Liver (tissue), 9 donors: Measurements from ENCODE around the gene NPEPL1. TPM values are rescaled to one million over a fixed set of nuclear protein-coding genes. Genes with fewer than 3 reads are reported as not detected.

ENCODE experiments used
- DNase-seq: peaks from one replicate; pipeline ENCODE4 v3.0.0-alpha.2; 2017; ENCODE audit warnings: low spot score
- H3K27ac ChIP-seq, 2 donors: one replicate each; pipeline ENCODE4 v1.7.0; 2013; ENCODE audit warnings: inconsistent platforms in 2 of 2, low read length in 2 of 2, control low read depth in 1 of 2, low read depth in 1 of 2, mild to moderate bottlenecking in 1 of 2
- H3K27me3 ChIP-seq, 4 donors: one replicate each; pipeline versions ENCODE4 v1.6.1 to v1.7.0; 2013; ENCODE audit warnings: low read length in 3 of 4, inconsistent platforms in 1 of 4, mild to moderate bottlenecking in 1 of 4, moderate library complexity in 1 of 4; ENCODE audit not compliant: control insufficient read depth in 4 of 4, insufficient read depth in 4 of 4
- H3K36me3 ChIP-seq, 4 donors: one replicate each; pipeline versions ENCODE4 v1.6.1 to v1.7.0; 2013; ENCODE audit warnings: low read length in 3 of 4, mild to moderate bottlenecking in 3 of 4, low read depth in 1 of 4, moderate library complexity in 1 of 4; ENCODE audit not compliant: control insufficient read depth in 4 of 4, insufficient read depth in 3 of 4
- H3K4me1 ChIP-seq, 4 donors: one replicate each; pipeline versions ENCODE4 v1.6.1 to v1.7.0; 2013; ENCODE audit warnings: low read length in 3 of 4, mild to moderate bottlenecking in 3 of 4, moderate library complexity in 1 of 4; ENCODE audit not compliant: control insufficient read depth in 4 of 4, insufficient read depth in 4 of 4
- H3K4me3 ChIP-seq, 3 donors: one replicate each; pipeline versions ENCODE4 v1.6.1 to v1.7.0; 2013; ENCODE audit warnings: low read length in 3 of 3, control low read depth in 1 of 3, low read depth in 1 of 3, mild to moderate bottlenecking in 1 of 3
- H3K9ac ChIP-seq, 2 donors: one replicate each; pipeline ENCODE4 v1.7.0; 2013; ENCODE audit warnings: low read length in 2 of 2, mild to moderate bottlenecking in 2 of 2, moderate library complexity in 2 of 2, control low read depth in 1 of 2, low read depth in 1 of 2
- H3K9me3 ChIP-seq, 4 donors: one replicate each; pipeline versions ENCODE4 v1.6.1 to v1.7.0; 2013; ENCODE audit warnings: low read length in 3 of 4; ENCODE audit not compliant: control insufficient read depth in 4 of 4
- CTCF ChIP-seq: fragments of 150-350 bp; IDR thresholded peaks from 2 replicates; pipeline ENCODE4 v1.5.1; 2017; ENCODE audit warnings: improper control_type of control experiment, low read depth, low read length; ENCODE audit not compliant: missing input control
- EGR1 ChIP-seq, 2 donors: IDR thresholded peaks; 2 replicates each; pipeline ENCODE4 v1.6.1; 2016 to 2018; ENCODE audit warnings: antibody characterized with exemption in 2 of 2, low read depth in 2 of 2
- FOXA1 ChIP-seq: IDR thresholded peaks from 2 replicates; pipeline ENCODE4 v1.6.1; 2016; ENCODE audit warnings: antibody characterized with exemption
- FOXA2 ChIP-seq: IDR thresholded peaks from 2 replicates; pipeline ENCODE4 v1.6.1; 2016; ENCODE audit warnings: antibody characterized with exemption
- GABPA ChIP-seq, 2 donors: IDR thresholded peaks in 1 of 2; conservative IDR thresholded peaks in 1 of 2; 2 replicates each; pipeline ENCODE4 v1.6.1; 2016; ENCODE audit warnings: antibody characterized with exemption in 2 of 2, mild to moderate bottlenecking in 1 of 2, moderate library complexity in 1 of 2
- HNF4A ChIP-seq, 2 donors: conservative IDR thresholded peaks; 2 replicates each; pipeline ENCODE4 v1.6.1; 2016; ENCODE audit warnings: antibody characterized with exemption in 2 of 2, mild to moderate bottlenecking in 2 of 2
- HNF4G ChIP-seq: IDR thresholded peaks from 2 replicates; pipeline ENCODE4 v1.6.1; 2016; ENCODE audit warnings: antibody characterized with exemption
- JUND ChIP-seq, 2 donors: IDR thresholded peaks; 2 replicates each; pipeline ENCODE4 v1.6.1; 2016; ENCODE audit warnings: antibody characterized with exemption in 2 of 2
- NR2F2 ChIP-seq: IDR thresholded peaks from 2 replicates; pipeline ENCODE4 v1.6.1; 2016; ENCODE audit warnings: antibody characterized with exemption
- RAD21 ChIP-seq, 2 donors: IDR thresholded peaks; 2 replicates each; pipeline ENCODE4 v1.6.1; 2016; ENCODE audit warnings: antibody characterized with exemption in 2 of 2, mild to moderate bottlenecking in 2 of 2
- RXRA ChIP-seq, 2 donors: IDR thresholded peaks; 2 replicates each; pipeline ENCODE4 v1.6.1; 2017 to 2018; ENCODE audit warnings: antibody characterized with exemption in 2 of 2, mild to moderate bottlenecking in 1 of 2
- SP1 ChIP-seq: IDR thresholded peaks from 2 replicates; pipeline ENCODE4 v1.6.1; 2018; ENCODE audit warnings: antibody characterized with exemption, mild to moderate bottlenecking
- TAF1 ChIP-seq: conservative IDR thresholded peaks from 2 replicates; pipeline ENCODE4 v1.6.1; 2016; ENCODE audit warnings: antibody characterized with exemption, mild to moderate bottlenecking
- YY1 ChIP-seq: IDR thresholded peaks from 2 replicates; pipeline ENCODE4 v1.6.1; 2016; ENCODE audit warnings: antibody characterized with exemption, mild to moderate bottlenecking
- ZBTB33 ChIP-seq: IDR thresholded peaks from 2 replicates; pipeline ENCODE4 v1.6.1; 2016; ENCODE audit warnings: antibody characterized with exemption
- WGBS: extraction: QIAGEN DNeasy Blood & Tissue Kit; methylation state at CpG from one replicate; pipeline ENCODE4 v1.1.7; 2013; 5-methylcytosine and 5-hydroxymethylcytosine counted together
- polyA plus RNA-seq, 2 donors: library from polyadenylated mRNA; stranded (reverse) in 1 of 2; unstranded in 1 of 2; fragments of 200-250 nt in 1 of 2; fragments of >200 nt in 1 of 2; fragmentation: Nextera tagmentation in 1 of 2; extraction: Ambion mirVana in 1 of 2; gene quantifications; one replicate each; pipeline versions ENCODE4 v1.2.1 to v1.2.3, GENCODE V29; 2013 to 2015
- total RNA-seq, 2 donors: library from RNA; depleted of rRNA; stranded (reverse); fragments of >200 nt; gene quantifications; one replicate each; pipeline ENCODE4 v1.2.3, GENCODE V29; 2014
- TF ChIP-seq, protein P1 (sequence below): IDR thresholded peaks from 2 replicates; pipeline ENCODE4 v1.6.1; 2016; ENCODE audit warnings: antibody characterized with exemption
- TF ChIP-seq, protein P2 (sequence below): IDR thresholded peaks from 2 replicates; pipeline ENCODE4 v1.6.1; 2016; ENCODE audit warnings: antibody characterized with exemption, mild to moderate bottlenecking
- TF ChIP-seq, protein P3 (sequence below): IDR thresholded peaks from 2 replicates; pipeline ENCODE4 v1.6.1; 2016; ENCODE audit warnings: antibody characterized with exemption
- donor health status: healthy.
- donor health status: healthy.
- donor health status: healthy.
- donor health status: healthy.
- donor health status: healthy.

The NPEPL1 gene
- total and polyA plus RNA-seq, 4 donors = 8.0 to 13.3 (median 10.9) TPM

- WGBS = 92% methylated on average over 21 of the region's 21 CpGs
- H3K9ac ChIP-seq = no peak overlapping the region
- TF ChIP-seq RXRA (IDR thresholded peaks at IDR 0.05) (no peak), CTCF (no peak)
- H3K4me1 ChIP-seq = no peaks in the 10 kb centered on the region
- peak; percentile 33 for DNase-seq
- H3K9me3 ChIP-seq = no peaks in the 10 kb centered on the region
- H3K27ac ChIP-seq = no peak overlapping the region
- peaks cover 2 to 4% (median 2%) of the 10 kb centered on the region in 4 donors for H3K36me3 ChIP-seq
- H3K4me3 ChIP-seq = no peak overlapping the region
- no peaks in the 10 kb centered on the region for H3K27me3 ChIP-seq
Observed at GRCh38 chr20:58711266-58712051, 18.9 kb downstream of the NPEPL1 start.

GRCh38 chr20:58712151-58712791 lies 19.7 kb downstream of the NPEPL1 start:
- Histone ChIP-seq H3K9me3 (no peaks in the 10 kb centered on the region), H3K9ac (no peak overlapping the region), H3K4me3 (no peak overlapping the region), H3K4me1 (no peaks in the 10 kb centered on the region), H3K27me3 (no peaks in the 10 kb centered on the region), H3K27ac (no peak overlapping the region), H3K36me3 (peaks cover 0 to 4% (median 1%) of the 10 kb centered on the region in 4 donors)
- 92% methylated on average over 19 of the region's 19 CpGs for WGBS
- TF ChIP-seq, protein P1, sequence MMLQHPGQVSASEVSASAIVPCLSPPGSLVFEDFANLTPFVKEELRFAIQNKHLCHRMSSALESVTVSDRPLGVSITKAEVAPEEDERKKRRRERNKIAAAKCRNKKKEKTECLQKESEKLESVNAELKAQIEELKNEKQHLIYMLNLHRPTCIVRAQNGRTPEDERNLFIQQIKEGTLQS = no peak
- TF ChIP-seq RAD21 (IDR thresholded peaks at IDR 0.05) = no peak
- TF ChIP-seq JUND (IDR thresholded peaks at IDR 0.05) = no peak
- TF ChIP-seq, protein P2, sequence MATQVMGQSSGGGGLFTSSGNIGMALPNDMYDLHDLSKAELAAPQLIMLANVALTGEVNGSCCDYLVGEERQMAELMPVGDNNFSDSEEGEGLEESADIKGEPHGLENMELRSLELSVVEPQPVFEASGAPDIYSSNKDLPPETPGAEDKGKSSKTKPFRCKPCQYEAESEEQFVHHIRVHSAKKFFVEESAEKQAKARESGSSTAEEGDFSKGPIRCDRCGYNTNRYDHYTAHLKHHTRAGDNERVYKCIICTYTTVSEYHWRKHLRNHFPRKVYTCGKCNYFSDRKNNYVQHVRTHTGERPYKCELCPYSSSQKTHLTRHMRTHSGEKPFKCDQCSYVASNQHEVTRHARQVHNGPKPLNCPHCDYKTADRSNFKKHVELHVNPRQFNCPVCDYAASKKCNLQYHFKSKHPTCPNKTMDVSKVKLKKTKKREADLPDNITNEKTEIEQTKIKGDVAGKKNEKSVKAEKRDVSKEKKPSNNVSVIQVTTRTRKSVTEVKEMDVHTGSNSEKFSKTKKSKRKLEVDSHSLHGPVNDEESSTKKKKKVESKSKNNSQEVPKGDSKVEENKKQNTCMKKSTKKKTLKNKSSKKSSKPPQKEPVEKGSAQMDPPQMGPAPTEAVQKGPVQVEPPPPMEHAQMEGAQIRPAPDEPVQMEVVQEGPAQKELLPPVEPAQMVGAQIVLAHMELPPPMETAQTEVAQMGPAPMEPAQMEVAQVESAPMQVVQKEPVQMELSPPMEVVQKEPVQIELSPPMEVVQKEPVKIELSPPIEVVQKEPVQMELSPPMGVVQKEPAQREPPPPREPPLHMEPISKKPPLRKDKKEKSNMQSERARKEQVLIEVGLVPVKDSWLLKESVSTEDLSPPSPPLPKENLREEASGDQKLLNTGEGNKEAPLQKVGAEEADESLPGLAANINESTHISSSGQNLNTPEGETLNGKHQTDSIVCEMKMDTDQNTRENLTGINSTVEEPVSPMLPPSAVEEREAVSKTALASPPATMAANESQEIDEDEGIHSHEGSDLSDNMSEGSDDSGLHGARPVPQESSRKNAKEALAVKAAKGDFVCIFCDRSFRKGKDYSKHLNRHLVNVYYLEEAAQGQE = no peak
- no peak for TF ChIP-seq GABPA (IDR thresholded peaks at IDR 0.05 in 1 of 2, conservative IDR thresholded peaks at IDR 0.05 in 1 of 2)
- no peak for TF ChIP-seq YY1
- no peak for TF ChIP-seq HNF4A (conservative IDR thresholded peaks at IDR 0.05)
- TF ChIP-seq SP1 = no peak
- TF ChIP-seq EGR1 (IDR thresholded peaks at IDR 0.05; ENCODE audit: low read depth in 2 of 2) = no peak
- TF ChIP-seq FOXA1 = no peak
- no peak for TF ChIP-seq HNF4G
- no peak for TF ChIP-seq NR2F2
- TF ChIP-seq, protein P3, sequence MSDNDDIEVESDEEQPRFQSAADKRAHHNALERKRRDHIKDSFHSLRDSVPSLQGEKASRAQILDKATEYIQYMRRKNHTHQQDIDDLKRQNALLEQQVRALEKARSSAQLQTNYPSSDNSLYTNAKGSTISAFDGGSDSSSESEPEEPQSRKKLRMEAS = no peak
- TF ChIP-seq ZBTB33 = no peak
- no peak for TF ChIP-seq FOXA2
- TF ChIP-seq RXRA (IDR thresholded peaks at IDR 0.05) = no peak
- no peak for TF ChIP-seq TAF1
- no peak for TF ChIP-seq CTCF
- DNase-seq = peak; percentile 25
